ENCODE results near the gene GOLGA6L22. TPM values are rescaled to one million over a fixed set of nuclear protein-coding genes. Genes with fewer than 3 reads are reported as not detected.
"Not testable (repeated sequence)": the region's sequence is repeated elsewhere in the genome, so short reads cannot be mapped to it uniquely, and the experiment has no call there.

GOLGA6L22 gene, protein sequence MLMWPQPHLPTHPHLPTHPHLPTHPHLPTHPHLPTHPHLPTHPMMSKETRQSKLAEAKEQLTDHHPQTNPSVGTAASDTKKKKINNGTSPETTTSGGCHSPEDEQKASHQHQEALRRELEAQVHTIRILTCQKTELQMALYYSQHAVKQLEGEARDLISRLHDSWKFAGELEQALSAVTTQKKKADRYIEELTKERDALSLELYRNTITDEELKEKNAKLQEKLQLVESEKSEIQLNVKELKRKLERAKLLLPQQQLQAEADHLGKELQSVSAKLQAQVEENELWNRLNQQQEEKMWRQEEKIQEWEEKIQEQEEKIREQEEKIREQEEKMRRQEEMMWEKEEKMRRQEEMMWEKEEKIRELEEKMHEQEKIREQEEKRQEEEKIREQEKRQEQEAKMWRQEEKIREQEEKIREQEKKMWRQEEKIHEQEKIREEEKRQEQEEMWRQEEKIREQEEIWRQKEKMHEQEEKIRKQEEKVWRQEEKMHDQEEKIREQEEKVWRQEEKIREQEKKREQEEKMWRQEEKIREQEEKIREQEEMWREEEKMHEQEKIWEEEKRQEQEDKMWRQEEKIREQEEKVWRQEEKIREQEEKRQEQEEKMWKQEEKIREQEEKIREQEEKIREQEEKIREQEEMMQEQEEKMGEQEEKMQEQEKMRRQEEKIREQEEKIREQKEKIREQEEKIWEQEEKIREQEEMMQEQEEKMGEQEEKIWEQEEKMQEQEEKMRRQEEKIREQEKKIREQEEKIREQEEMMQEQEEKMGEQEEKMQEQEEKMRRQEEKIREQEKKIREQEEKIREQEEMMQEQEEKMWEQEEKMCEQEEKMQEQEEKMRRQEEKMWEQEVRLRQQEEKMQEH
- total RNA-seq (2014; rRNA removed; shearing (Covaris generic)) = not detected in 2 replicates
- not detected in 2 replicates for polyA plus RNA-seq (2014; cell fraction: nucleus; rRNA removed)

DNA sequence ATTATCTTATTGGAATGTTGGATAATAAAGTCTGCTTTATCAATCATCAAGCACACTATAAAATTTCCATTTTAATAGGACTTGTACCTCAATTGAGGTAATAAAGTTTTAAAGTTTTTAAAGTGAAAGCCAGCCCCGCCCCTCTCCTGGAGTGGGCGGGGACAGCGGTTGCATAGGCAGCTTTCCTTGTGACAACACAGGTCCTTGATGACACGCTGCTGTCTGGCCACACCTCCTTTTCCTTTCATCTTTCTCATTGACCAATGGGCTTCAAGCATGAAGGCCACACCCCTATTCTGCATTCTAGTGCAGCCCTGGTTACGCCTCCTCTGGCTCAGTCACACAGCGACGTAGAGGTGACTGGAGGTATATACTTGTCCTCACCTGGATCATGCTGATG, at the start of gene GOLGA6L22:
Gene GOLGA6L22 (plus strand): TSS at position 301 of the 400 bp plus-strand sequence. CDS start 91 bp downstream, at position 392.
- not testable (repeated sequence) for DNase-seq (ENCODE audit: extremely low read depth, low read depth)

DNA sequence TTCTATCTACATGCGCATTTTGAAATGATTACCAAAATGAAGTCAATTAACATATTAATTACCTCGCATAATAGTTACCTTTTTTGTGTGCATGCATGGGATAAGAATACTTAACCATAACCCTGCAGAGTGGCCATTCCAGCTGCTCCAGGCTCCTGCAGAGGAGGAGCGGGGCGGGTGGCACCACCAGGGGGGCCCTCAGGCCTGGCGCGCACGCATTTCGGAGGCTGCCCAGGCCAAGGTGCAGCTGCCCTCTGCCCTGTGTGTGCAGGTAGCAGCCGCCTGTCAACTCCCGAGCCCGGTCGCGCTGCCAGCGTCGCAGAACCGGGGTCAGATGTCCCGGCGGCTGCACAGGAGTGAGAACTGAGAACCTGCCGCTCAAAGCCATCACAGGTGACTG, 41.4 kb upstream of the GOLGA6L22 start:
- not testable (repeated sequence) for DNase-seq (ENCODE audit: extremely low read depth, low read depth)

DNA sequence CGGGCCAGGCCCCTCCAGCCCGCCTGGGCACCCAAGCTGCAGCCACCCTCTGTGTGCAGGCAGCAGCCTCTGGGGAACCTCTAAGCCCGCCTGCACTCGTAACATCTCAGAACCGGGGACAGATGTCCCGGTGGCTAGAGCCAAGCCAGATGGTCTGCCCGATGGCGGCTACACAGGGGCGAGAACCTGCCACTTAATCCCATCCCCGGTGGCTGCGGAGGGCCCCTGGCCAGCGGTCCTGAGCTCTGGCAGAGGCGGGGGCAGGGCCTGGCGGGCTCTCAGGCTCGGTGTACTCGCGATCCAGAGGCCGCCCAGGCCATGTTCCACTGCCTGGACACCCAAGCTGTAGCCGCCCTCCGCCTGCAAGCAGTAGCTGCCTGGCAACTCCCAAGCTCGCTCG, 40.9 kb upstream of the GOLGA6L22 start:
- not testable (repeated sequence) for DNase-seq (ENCODE audit: extremely low read depth, low read depth)

DNA sequence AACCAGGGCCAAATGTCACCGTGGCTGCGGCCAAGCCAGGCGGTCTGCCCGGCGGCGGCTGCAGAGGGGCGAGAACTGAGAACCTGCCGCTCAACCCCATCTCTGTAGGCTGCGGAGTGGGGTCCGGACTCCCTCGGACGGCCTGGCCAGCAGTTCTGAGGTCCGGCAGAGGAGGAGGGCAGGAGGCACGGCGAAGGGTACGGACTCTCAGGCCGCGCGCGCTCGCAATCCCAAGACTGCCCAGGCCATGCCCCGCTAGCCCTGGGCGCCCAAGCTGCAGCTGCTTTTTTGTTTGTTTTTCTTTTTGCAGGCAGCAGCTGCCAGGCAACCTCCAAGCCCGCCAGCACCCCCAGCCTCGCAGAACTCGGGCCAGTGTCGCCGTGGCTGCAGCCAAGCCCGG, 40.5 kb upstream of the GOLGA6L22 start:
- DNase-seq (ENCODE audit: extremely low read depth, low read depth) = not testable (repeated sequence)

DNA sequence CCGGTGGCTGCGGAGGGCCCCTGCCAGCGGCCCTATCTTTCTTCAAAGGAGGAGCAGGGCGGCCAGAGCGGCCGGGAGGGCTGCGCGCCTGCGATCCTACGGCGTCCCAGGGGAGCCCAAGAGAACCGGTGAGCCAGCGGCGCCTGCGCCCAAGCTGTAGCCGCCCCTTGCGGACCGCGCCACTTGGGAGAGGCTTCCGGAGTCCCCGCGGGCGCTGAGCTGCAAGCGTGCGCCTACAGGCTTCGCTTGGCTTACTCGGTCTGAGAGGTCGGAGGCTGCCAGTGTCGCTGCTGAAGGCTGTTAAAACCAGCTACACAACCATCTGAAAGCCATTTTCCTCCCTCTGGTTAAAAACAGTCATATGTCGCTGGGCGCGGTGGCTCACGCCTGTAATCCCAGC, 40.0 kb upstream of the GOLGA6L22 start:
- DNase-seq (ENCODE audit: extremely low read depth, low read depth) = not testable (repeated sequence)

DNA sequence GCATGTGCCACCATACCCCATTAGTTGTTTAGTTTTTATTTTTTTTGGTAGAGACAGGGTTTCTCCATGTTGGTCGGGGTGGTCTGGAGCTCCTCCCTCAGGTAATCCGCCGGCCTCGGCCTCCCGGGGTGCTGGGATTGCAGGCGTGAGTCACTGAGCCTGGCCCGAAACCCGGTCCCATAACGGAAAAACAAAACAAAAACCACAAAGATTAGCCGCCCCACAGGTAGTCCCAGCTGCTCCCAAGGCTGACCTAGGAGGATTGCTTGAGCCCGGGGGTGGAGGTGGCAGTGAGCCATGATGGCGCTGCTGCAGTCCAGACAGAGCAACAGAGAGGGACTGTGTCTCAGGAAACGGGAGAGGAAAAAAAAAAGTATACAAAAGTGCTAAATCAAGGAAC, 38.4 kb upstream of the GOLGA6L22 start:
- DNase-seq (ENCODE audit: extremely low read depth, low read depth) = not testable (repeated sequence)

DNA sequence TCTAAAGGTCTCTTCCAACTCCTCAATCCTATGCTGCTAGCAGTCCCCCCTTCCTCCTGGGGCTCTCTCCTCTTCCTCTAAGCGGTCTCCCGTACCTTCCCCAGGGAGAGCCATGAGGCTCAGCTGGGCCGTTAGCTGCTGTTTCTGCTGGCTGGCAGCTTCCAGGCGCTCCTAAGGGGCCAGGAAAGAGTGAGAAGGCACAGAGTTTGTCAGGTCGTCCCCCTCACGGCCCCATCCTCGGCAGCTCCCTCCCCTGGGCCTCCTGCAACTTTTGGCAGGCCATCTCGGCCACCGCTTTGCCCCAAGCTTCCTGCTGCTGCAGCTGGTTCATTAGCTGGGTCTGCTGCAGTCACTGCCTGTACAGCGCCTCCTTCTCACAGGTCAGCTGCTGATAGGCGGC, 29.3 kb upstream of the GOLGA6L22 start:
- DNase-seq (ENCODE audit: extremely low read depth, low read depth) = not testable (repeated sequence)

DNA sequence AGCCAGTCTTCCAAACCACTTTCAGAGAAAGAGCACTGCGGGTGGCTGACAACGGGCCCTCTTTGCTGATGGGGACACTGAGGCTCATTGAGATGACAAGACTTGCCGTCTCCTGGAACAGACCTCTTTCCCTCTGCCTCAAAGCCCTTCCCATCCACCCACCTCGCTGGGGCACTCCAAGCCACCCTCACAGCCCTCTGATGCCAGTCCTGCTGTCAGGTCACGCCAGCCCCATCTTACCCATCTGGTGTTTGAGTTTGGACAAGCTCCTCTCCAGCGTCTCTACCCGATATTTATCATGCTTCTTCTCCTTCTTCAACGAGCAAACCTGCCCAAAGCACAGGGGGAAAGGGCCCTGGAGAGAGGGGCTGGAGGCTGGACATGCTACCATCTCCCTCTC, 27.0 kb upstream of the GOLGA6L22 start:
- DNase-seq (ENCODE audit: extremely low read depth, low read depth) = not testable (repeated sequence)

DNA sequence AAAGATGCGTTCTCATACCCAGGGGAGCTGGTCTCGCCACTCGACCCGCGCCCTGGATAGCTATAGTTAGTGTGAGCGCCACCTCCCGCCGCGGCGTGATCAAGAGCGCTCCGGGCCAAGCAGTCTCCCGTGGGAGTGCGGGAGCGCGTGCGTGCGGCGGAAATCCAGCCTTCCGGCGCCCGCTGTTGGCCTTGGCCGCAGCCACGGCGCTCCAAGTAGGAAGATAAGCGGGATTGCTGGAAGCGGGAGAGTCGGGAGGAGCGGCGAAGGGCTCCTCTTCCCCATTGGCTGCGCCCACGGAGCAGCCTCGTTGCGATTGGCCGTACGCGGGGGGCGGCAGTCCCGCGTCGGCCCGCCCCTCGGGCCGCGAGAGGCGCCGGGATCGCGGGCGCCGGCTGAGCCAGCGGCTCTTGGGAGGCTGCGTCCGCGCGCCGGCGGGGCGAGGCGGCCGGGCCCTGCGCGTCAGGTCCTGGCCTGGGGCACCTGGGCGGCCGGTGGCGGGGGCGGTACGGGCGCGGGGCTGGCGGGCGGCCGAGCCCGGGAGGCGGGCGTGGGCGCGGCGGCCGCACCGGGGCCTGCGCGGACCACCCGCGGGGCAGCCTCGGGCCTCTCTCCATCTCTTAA, 35.9 kb downstream of the GOLGA6L22 start:
- DNase-seq (ENCODE audit: extremely low read depth, low read depth) = not testable (repeated sequence)

DNA sequence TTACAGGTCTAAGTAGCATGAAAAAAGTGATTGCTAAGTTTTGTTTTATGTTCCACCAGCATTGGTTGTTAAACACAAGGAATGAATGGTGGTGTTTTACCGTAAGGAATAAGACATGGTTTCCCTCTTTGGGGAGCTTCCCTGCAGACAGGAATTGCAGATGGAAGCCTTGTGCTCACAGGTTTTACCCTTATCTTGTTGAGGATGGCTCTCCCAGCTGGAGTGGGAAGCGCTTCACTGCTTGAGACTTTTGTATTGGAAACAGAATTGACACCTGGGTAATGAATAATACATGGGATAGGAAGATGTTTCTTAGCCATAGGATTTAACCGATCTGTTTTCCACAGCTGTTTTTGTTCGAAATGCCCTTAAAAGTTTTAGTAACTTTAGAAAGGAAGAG, 38.5 kb downstream of the GOLGA6L22 start:
- DNase-seq (ENCODE audit: extremely low read depth, low read depth) = not testable (repeated sequence)

DNA sequence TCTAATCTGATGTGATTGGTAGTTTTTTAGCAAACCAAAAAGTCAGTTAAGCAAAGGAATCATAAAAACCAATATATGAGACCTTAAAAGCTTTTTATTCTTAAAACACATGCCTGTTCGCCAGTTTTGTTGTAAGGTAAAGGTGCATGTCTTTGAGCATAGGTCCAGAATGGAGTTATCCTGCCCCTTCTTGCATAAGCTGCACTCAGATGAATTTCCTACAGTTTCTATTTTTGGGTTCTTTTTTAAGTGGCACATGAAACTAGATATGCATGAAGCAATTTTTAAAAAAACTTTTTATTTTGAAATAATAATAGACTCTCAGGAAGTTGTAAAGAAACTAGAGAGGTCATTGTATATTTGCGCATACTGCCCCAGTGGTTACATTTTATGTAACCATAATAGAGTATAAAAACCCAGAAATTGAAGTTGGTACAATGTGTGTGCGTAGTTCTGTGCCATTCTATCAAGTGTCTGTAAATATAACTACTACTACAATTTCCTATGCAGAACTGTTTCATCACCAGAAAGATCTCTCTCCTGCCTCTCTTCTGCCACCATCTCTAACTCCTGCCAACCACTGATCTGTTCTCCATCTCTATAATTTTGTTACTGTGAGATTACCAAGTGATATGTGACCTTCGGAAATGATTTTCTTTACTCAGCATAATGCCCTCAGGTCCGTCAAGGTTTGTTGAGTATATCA, 39.7 kb downstream of the GOLGA6L22 start:
- not testable (repeated sequence) for DNase-seq (ENCODE audit: extremely low read depth, low read depth)

DNA sequence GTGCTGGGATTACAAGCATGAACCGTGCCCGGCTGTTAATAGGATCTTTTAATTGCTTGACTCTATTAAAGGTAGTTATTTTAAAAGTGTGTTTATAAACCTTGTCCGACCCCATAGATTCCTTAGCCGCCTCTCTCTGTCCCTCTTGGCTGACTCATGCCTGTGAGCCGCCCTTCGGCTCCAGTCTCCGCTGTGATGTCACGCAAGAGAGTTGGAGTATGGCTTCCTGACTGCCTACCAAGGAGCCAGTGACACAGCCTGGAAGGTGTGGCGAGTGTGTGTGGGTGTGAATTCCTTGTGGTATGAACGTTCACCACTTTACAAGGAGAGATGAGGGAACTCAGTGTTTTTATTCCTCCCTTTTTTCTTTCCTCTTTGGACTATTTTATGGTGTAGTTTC, 43.6 kb downstream of the GOLGA6L22 start:
- not testable (repeated sequence) for DNase-seq (ENCODE audit: extremely low read depth, low read depth)

DNA sequence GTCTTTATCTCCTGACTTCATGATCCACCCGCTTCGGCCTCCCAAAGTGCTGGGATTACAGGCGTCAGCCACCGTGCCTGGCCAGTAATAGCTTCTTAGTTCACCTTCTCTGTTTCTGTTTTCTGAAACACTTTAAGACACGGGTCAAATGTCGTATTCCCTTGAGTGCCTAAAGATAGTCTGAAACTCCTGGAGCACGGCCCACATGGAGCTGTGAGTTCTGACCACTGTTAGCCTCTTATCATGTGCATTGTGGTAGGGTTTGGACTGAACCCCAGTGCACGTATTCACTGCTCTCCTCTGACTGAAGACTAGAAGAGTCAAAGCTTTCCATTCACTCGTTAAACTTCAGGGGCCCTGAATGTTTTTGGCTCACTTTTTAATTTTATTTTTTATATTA, 48.3 kb downstream of the GOLGA6L22 start:
- DNase-seq (ENCODE audit: extremely low read depth, low read depth) = not testable (repeated sequence)

DNA sequence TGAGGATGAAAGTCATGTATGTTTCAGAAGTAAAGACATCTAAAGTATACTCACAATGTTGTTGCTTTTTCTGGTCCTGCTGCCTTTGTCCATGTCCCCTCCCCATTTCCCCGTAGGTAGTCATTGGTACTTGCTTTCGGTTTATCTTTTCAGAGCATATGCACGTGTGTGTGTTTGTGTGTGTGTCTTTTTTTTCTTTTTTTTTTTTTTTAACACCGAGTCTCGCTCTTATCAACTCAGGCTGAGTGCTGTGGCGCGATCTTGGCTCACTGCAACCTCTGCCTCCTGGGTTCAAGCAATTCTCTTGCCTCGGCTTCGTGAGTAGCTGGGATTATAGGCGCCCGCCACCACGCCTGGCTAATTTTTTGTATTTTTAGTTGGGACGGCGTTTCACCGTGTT, 57.4 kb downstream of the GOLGA6L22 start:
- not testable (repeated sequence) for DNase-seq (ENCODE audit: extremely low read depth, low read depth)

Small RNA genes within 50 kb of the gene (small RNA-seq; reads per million reads assigned to genes)
- 0 reads per million in 2 experiments for gene RN7SL545P
